GM12878 (cell line): ENCODE data around the gene STEAP2. TPM values are rescaled to one million over a fixed set of nuclear protein-coding genes. Genes with fewer than 3 reads are reported as not detected.

Experiments used
- ATAC-seq: fragments of 200-7000 bp; cut with Tn5 transposase; 3 replicates; pipeline ENCODE4 v1.9.1; 2020; ENCODE audit warnings: mild to moderate bottlenecking, moderate library complexity
- BruUV-seq: library from RNA; stranded (reverse); fragments of 400-500 nt; replicated peaks from 2 replicates; lab custom pipeline; 2021; lab: Mats Ljungman, UMichigan
- CTCF ChIA-PET: fragments of 300-600 bp; sonication (Branson Sonifier 250); formaldehyde crosslinking; extraction: SDS; loops from one replicate; lab custom pipeline; 2021; ENCODE audit warnings: inconsistent platforms; lab: Yijun Ruan, JAX
- POLR2A ChIA-PET: fragments of 350-600 bp; formaldehyde crosslinking; extraction: SDS; loops from one replicate; lab custom pipeline; 2021; ENCODE audit warnings: inconsistent platforms; lab: Charles Lee
- RAD21 ChIA-PET: fragments of 300-600 bp; sonication (Branson Sonifier 250); formaldehyde crosslinking; loops from one replicate; lab custom pipeline; 2023; ENCODE audit warnings: antibody characterized with exemption; ENCODE audit not compliant: unreplicated experiment; lab: Charles Lee
- SMC1A ChIA-PET: fragments of 300-600 bp; sonication (Branson Sonifier 250); formaldehyde crosslinking; loops from one replicate; lab custom pipeline; 2023; ENCODE audit not compliant: unreplicated experiment, uncharacterized antibody; lab: Charles Lee
- DNase-seq: peaks from one replicate; pipeline ENCODE4 v3.0.0-alpha.2; 2011; ENCODE audit warnings: low read depth, low spot score
- FAIRE-seq: peaks from 3 replicates; lab custom pipeline; 2011; peaks lifted over from hg19 to GRCh38; lab: Jason Lieb, UNC
- H2AFZ ChIP-seq: 2 replicates; pipeline ENCODE4 v1.6.0; 2011; ENCODE audit warnings: low read depth, low read length, control low read depth; ENCODE audit not compliant: control insufficient read depth
- H3K27ac ChIP-seq: 2 replicates; pipeline ENCODE4 v1.5.1; 2011; ENCODE audit warnings: control low read depth; ENCODE audit not compliant: control insufficient read depth, insufficient read depth
- H3K27me3 ChIP-seq, 2 experiments: replicated peaks in 1 of 2; 2 replicates each; pipeline versions ENCODE4 v1.6.0 to v1.6.1; 2011; ENCODE audit warnings: low read length in 1 of 2; ENCODE audit not compliant: control insufficient read depth in 2 of 2, insufficient read depth in 2 of 2
- H3K36me3 ChIP-seq, 2 experiments: 2 replicates each; pipeline ENCODE4 v1.5.1; 2011; ENCODE audit warnings: low read length in 1 of 2; ENCODE audit not compliant: control insufficient read depth in 2 of 2, insufficient read depth in 2 of 2
- H3K4me1 ChIP-seq: 2 replicates; pipeline ENCODE4 v1.6.1; 2011; ENCODE audit warnings: mild to moderate bottlenecking, low read length, moderate library complexity, mixed read lengths; ENCODE audit not compliant: control insufficient read depth, insufficient read depth
- H3K4me2 ChIP-seq: 2 replicates; pipeline ENCODE4 v1.6.0; 2011; ENCODE audit warnings: control low read depth; ENCODE audit not compliant: control insufficient read depth, insufficient read depth
- H3K4me3 ChIP-seq: fragments of 200-600 bp; sonication (generic); 2 replicates; pipeline ENCODE4 v1.5.1; 2016
- H3K79me2 ChIP-seq: 2 replicates; pipeline ENCODE4 v1.6.0; 2011; ENCODE audit warnings: low read length; ENCODE audit not compliant: control insufficient read depth, insufficient read depth
- H3K9ac ChIP-seq: 2 replicates; pipeline ENCODE4 v1.8.0; 2011; ENCODE audit warnings: low read length, control low read depth, mixed read lengths; ENCODE audit not compliant: control insufficient read depth, insufficient read depth
- H3K9me3 ChIP-seq: replicated peaks from 3 replicates; pipeline ENCODE4 v1.5.1; 2011; ENCODE audit warnings: mild to moderate bottlenecking, low read length; ENCODE audit not compliant: control insufficient read depth, insufficient read depth
- H4K20me1 ChIP-seq: 2 replicates; pipeline ENCODE4 v1.6.0; 2011; ENCODE audit not compliant: control insufficient read depth, insufficient read depth
- ATF7 ChIP-seq: fragments of 450-650 bp; IDR thresholded peaks from 2 replicates; pipeline ENCODE4 v1.6.1; 2016; ENCODE audit warnings: low read depth, mild to moderate bottlenecking
- BHLHE40 ChIP-seq, 2 experiments: fragments of 450-650 bp in 1 of 2; IDR thresholded peaks; 2 replicates each; pipeline ENCODE4 v1.6.1; 2011 to 2017; ENCODE audit warnings: low read depth in 2 of 2, borderline replicate concordance in 1 of 2, improper control_type of control experiment in 1 of 2, low read length in 1 of 2, mild to moderate bottlenecking in 1 of 2
- CEBPB ChIP-seq, 2 experiments: fragments of 150-350 bp in 1 of 2; IDR thresholded peaks; 2 replicates each; pipeline ENCODE4 v1.6.1; 2012 to 2014; ENCODE audit warnings: low read depth in 2 of 2, low read length in 2 of 2, borderline replicate concordance in 1 of 2, inconsistent platforms in 1 of 2
- CREM ChIP-seq: IDR thresholded peaks from 2 replicates; pipeline ENCODE4 v1.6.1; 2014; ENCODE audit warnings: antibody characterized with exemption, low read depth
- DPF2 ChIP-seq: fragments of 450-650 bp; IDR thresholded peaks from 2 replicates; pipeline ENCODE4 v1.6.1; 2017; ENCODE audit warnings: mild to moderate bottlenecking
- EP300 ChIP-seq, 2 experiments: fragments of 150-350 bp in 1 of 2; IDR thresholded peaks; 2 replicates each; pipeline ENCODE4 v1.6.1; 2011 to 2012; ENCODE audit warnings: low read depth in 2 of 2, low read length in 2 of 2, borderline replicate concordance in 1 of 2, improper control_type of control experiment in 1 of 2, inconsistent platforms in 1 of 2; ENCODE audit not compliant: control insufficient read depth in 1 of 2
- IKZF1 ChIP-seq: fragments of 450-650 bp; conservative IDR thresholded peaks from 2 replicates; pipeline ENCODE4 v1.6.1; 2017; ENCODE audit warnings: antibody characterized with exemption, mild to moderate bottlenecking
- IKZF2 ChIP-seq, 2 experiments: fragments of 450-650 bp; IDR thresholded peaks; 2 replicates each; pipeline ENCODE4 v1.6.1; 2017; ENCODE audit warnings: mild to moderate bottlenecking in 2 of 2, moderate library complexity in 2 of 2
- JUNB ChIP-seq: IDR thresholded peaks from 2 replicates; pipeline ENCODE4 v1.6.1; 2016; ENCODE audit warnings: antibody characterized with exemption, mild to moderate bottlenecking
- MTA2 ChIP-seq: fragments of 450-650 bp; IDR thresholded peaks from 2 replicates; pipeline ENCODE4 v1.6.1; 2016; ENCODE audit warnings: low read depth, mild to moderate bottlenecking, moderate library complexity
- NR2F1 ChIP-seq: fragments of 450-650 bp; conservative IDR thresholded peaks from 2 replicates; pipeline ENCODE4 v1.6.1; 2017; ENCODE audit warnings: mild to moderate bottlenecking
- POLR2A ChIP-seq: IDR thresholded peaks from 2 replicates; pipeline ENCODE4 v1.6.1; 2011; ENCODE audit warnings: low read depth, mild to moderate bottlenecking, low read length
- RUNX3 ChIP-seq: IDR thresholded peaks from 2 replicates; pipeline ENCODE4 v1.6.1; 2012; ENCODE audit warnings: low read length, inconsistent platforms
- SP1 ChIP-seq: IDR thresholded peaks from one replicate; pipeline ENCODE4 v1.6.1; 2011; ENCODE audit warnings: low read depth, low read length
- TCF7 ChIP-seq: IDR thresholded peaks from 2 replicates; pipeline ENCODE4 v1.6.1; 2014; ENCODE audit warnings: antibody characterized with exemption, borderline replicate concordance
- YBX1 ChIP-seq: fragments of 450-650 bp; IDR thresholded peaks from 2 replicates; pipeline ENCODE4 v1.6.1; 2016; ENCODE audit warnings: antibody characterized with exemption
- ZNF217 ChIP-seq: fragments of 450-650 bp; IDR thresholded peaks from 2 replicates; pipeline ENCODE4 v1.6.1; 2017; ENCODE audit warnings: antibody characterized with exemption, mild to moderate bottlenecking
- WGBS: methylation state at CpG from one replicate; pipeline ENCODE4 v1.1.6; 2016; ENCODE audit warnings: low lambda C conversion rate; ENCODE audit not compliant: insufficient replicate concordance, insufficient coverage; ENCODE audit errors: missing lambda C conversion rate; 5-methylcytosine and 5-hydroxymethylcytosine counted together
- in situ Hi-C: fragments of 300-500 bp; cut with MboI; formaldehyde crosslinking; loops from 9 replicates; pipeline ENCODE4 v1.14.3; 2018; ENCODE audit warnings: mixed read lengths
- intact Hi-C: fragments of 100-400 bp; cut with micrococcal nuclease; formaldehyde crosslinking; loops from one replicate; pipeline ENCODE4 v1.14.2; 2022; ENCODE audit not compliant: unreplicated experiment
- polyA plus RNA-seq, 11 experiments: library from polyadenylated mRNA; depleted of rRNA in 4 of 11; unstranded in 6 of 11; stranded (reverse) in 5 of 11; fragments of >200 nt; fragmentation: Nextera tagmentation in 4 of 11; fragmentation: Illumina TruSeq in 1 of 11; extraction: Ambion mirVana in 4 of 11; extraction: Trizol in 1 of 11; gene quantifications; 1 replicate in 1 of 11; 2 replicates in 10 of 11; pipeline versions ENCODE4 v1.2.1 to v1.2.3, GENCODE V29; 2011 to 2016; ENCODE audit warnings: inconsistent platforms in 2 of 11, missing spikeins in 2 of 11, low read depth in 1 of 11
- total RNA-seq, 4 experiments: library from RNA; depleted of rRNA in 3 of 4; stranded (reverse); fragments of >200 nt in 3 of 4; fragmentation: Illumina TruSeq in 1 of 4; extraction: Trizol in 1 of 4; gene quantifications; 2 replicates each; pipeline versions ENCODE4 v1.2.1 to v1.2.3, GENCODE V29; 2013 to 2021
- TF ChIP-seq, protein P1 (sequence below): fragments of 450-650 bp; IDR thresholded peaks from 2 replicates; pipeline ENCODE4 v1.6.1; 2017; ENCODE audit warnings: low read depth, mild to moderate bottlenecking, moderate library complexity

The STEAP2 gene
- total and polyA plus RNA-seq, 10 of the 15 experiments (the other 5 are each of a cell fraction or from before 2014, with no cell fraction given): 0.64 to 17.6 (median 1.8) TPM

GRCh38 chr7:90180011-90180585 is 31.4 kb upstream of the STEAP2 start:
- H3K9ac ChIP-seq: no peak overlapping the region
- intact Hi-C loops (no loop called here), in situ Hi-C loops (no loop called here)
- ATAC-seq (peak; percentile 51), FAIRE-seq (peak; percentile 68), DNase-seq (peak; percentile 37)
- BruUV-seq: no TSS peak
- RAD21 ChIA-PET: interaction anchor here (1.2 to 2.0 kb wide), 3 partner anchors 27 to 63 kb away, joined by 3 to 9 read pairs (median 5); partner anchors contain the start of gene STEAP2
- SMC1A ChIA-PET: interaction anchor here (0.9 to 5.1 kb wide), 7 partner anchors 8 to 63 kb away, joined by 3 to 33 read pairs (median 15); partner anchors contain the start of gene CFAP69
- 0 out of 2 replicates have a peak, but pooled peaks have one; percentile 21 for TF ChIP-seq ATF7
- TF ChIP-seq DPF2: 0 out of 2 replicates have a peak, but pooled peaks have one; percentile 23
- TF ChIP-seq MTA2: 0 out of 2 replicates have a peak, but pooled peaks have one; percentile 34
- peak; percentile 76; the same call in 1 of the 2 replicates for TF ChIP-seq TCF7
- no peak for TF ChIP-seq NR2F1
- peak; percentile 80 for TF ChIP-seq RUNX3
- TF ChIP-seq, protein P1, sequence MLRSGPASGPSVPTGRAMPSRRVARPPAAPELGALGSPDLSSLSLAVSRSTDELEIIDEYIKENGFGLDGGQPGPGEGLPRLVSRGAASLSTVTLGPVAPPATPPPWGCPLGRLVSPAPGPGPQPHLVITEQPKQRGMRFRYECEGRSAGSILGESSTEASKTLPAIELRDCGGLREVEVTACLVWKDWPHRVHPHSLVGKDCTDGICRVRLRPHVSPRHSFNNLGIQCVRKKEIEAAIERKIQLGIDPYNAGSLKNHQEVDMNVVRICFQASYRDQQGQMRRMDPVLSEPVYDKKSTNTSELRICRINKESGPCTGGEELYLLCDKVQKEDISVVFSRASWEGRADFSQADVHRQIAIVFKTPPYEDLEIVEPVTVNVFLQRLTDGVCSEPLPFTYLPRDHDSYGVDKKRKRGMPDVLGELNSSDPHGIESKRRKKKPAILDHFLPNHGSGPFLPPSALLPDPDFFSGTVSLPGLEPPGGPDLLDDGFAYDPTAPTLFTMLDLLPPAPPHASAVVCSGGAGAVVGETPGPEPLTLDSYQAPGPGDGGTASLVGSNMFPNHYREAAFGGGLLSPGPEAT: peak; percentile 73
- no peak for TF ChIP-seq BHLHE40 (IDR thresholded peaks at IDR 0.05; ENCODE audit: borderline replicate concordance in 1 of 2, low read depth in 2 of 2, low read length in 1 of 2)
- peak in 1 of 2 experiments; percentile 12; a peak in 1 of 4 replicates for TF ChIP-seq EP300 (IDR thresholded peaks at IDR 0.05; ENCODE audit: borderline replicate concordance in 1 of 2, control insufficient read depth in 1 of 2, low read depth in 2 of 2, low read length in 2 of 2)
- no peak for TF ChIP-seq POLR2A
- TF ChIP-seq JUNB: peak; percentile 35; the same call in 1 of the 2 replicates
- TF ChIP-seq CREM: peak; percentile 21; the same call in 1 of the 2 replicates
- peak; percentile 42 for TF ChIP-seq IKZF1
- TF ChIP-seq IKZF2 (IDR thresholded peaks at IDR 0.05): peak in 1 of 2 experiments; percentile 36; a peak in 1 of 4 replicates
- TF ChIP-seq ZNF217: 0 out of 2 replicates have a peak, but pooled peaks have one; percentile 23
- TF ChIP-seq SP1: no peak
- no peak for TF ChIP-seq YBX1
- peak in 1 of 2 experiments; percentile 65; a peak in 1 of 4 replicates for TF ChIP-seq CEBPB (IDR thresholded peaks at IDR 0.05; ENCODE audit: borderline replicate concordance in 1 of 2, low read depth in 2 of 2, low read length in 2 of 2)
- H3K4me2 ChIP-seq: 0 out of 2 replicates have a peak overlapping the region, but pooled peaks have one; percentile 3
- H3K4me3 ChIP-seq: no peak overlapping the region
- no peaks in the 10 kb centered on the region for H3K79me2 ChIP-seq
- no peaks in the 10 kb centered on the region for H4K20me1 ChIP-seq
- 81% methylated on average over 1 of the region's 1 CpG for WGBS
- peaks cover 23% of the 10 kb centered on the region for H3K4me1 ChIP-seq
- H3K27me3 ChIP-seq: no peaks in the 10 kb centered on the region
- no peak overlapping the region for H2AFZ ChIP-seq
- POLR2A ChIA-PET: interaction anchor here (1.2 to 2.5 kb wide), 3 partner anchors 8 to 44 kb away, joined by 5 to 11 read pairs (median 11); no protein-coding TSS in a partner anchor
- H3K36me3 ChIP-seq: no peaks in the 10 kb centered on the region
- CTCF ChIA-PET: interaction anchor here (1.1 to 1.2 kb wide), 3 partner anchors 26 to 56 kb away, joined by 3 to 5 read pairs (median 4); partner anchors contain the start of gene STEAP1
- H3K9me3 ChIP-seq: peaks cover 13% of the 10 kb centered on the region; the same call in 2 of the 3 replicates
- peak overlapping the region; percentile 48; the same call in 1 of the 2 replicates for H3K27ac ChIP-seq
